HG02678 (cell line): Measurements from ENCODE around the gene PPP1R11.

Source experiments
- ATAC-seq: cut with Tn5 transposase; IDR thresholded peaks from one replicate; pipeline ENCODE4 v1.9.1; 2021; ENCODE audit warnings: mild to moderate bottlenecking, moderate library complexity; ENCODE audit not compliant: unreplicated experiment

Gene PPP1R11

DNA sequence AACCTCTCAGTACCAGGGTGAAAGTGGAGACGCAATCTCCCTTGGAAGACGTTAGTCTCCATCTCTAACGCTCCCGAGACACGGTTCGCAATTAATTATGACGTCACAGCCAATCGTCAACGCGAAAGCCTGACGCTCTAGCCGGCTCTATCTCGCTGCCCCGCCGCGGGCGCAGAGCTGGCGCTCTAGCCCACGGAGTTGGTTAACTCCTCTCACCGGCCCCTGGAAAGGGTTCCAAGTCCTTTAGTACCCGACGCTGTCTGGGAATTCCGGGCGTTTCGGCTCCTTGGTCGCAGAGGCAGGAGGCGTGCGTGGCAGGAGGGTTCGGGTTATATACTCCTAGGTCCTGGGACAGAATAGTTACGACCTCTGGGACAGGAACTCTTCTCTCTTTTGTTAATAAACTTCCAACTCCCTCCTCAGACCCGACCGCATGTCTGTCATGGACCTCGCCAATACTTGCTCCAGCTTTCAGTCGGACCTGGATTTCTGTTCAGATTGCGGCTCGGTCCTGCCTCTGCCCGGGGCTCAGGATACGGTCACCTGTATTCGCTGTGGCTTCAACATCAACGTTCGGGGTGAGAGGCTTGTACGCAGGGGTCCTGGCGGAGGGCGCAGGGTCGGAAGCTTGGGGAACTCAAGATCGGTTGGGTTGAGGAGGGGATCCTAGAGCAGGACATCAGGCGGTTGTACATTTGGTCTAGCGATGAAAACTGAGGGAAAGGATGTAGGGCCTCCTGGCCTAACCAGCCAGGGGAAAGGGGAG, 5.7 kb upstream of the PPP1R11 start, which contains the start of gene POLR1H:
Gene POLR1H, plus strand, starts transcription at position 174 of the 766 bp plus-strand sequence. Its CDS starts 260 bp downstream, at position 434.
- peak; percentile 92 for ATAC-seq

DNA sequence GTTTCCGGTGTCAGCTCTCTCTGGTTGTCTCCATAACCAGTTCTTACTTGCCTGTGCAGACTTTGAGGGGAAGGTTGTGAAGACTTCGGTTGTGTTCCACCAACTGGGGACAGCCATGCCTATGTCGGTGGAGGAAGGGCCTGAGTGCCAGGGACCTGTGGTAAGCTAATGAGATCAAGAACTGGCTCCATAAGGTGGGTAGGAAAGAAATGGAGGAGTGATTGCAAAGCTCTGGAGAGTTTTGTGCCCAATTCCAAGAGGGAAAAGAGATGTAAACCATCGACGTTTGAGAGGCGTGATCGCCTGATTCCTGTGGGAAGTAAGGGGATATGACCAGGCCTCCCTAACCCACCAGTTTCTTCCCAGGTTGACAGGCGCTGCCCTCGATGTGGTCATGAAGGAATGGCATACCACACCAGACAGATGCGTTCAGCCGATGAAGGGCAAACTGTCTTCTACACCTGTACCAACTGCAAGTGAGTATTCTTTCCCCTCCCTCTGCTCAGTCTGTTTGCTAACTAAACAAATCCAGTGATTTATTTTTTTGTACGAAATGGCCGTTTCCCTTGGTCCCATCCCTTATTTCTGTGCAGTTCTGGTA, 5.0 kb upstream of the PPP1R11 start:
- ATAC-seq, result peak; percentile 15

DNA sequence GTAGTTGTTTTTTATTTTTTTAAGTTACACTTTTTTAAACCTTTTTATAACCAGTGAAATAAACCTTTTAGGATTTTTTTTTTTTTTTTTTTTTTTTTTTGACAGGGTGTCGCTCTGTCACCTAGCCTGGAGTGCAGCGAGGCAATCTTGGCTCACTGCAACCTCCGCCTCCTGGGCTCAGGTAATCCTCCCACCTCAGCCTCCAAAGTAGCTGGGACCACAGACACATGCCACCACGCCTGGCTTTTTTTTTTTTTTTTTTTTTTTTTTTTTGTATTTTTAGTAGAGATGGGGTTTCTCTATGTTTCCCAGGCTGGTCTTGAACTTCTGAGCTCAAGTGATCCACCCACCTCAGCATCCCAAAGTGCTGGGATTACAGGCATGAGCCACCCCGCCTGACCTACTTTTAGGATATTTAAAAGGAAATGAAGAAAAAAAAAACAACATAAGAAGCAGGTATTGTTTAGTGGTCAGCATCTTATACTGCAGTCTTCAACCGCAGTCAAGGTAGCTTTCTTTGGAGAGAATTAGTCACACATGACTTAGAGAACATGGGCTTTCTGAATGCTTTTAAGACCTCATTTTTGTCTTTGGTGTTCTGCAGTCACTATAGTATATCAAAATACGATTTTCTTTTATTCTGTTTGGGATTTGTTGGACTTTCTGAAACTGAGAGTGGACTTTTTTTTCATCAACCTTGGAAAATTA, 4.4 kb upstream of the PPP1R11 start:
- no peak for ATAC-seq

DNA sequence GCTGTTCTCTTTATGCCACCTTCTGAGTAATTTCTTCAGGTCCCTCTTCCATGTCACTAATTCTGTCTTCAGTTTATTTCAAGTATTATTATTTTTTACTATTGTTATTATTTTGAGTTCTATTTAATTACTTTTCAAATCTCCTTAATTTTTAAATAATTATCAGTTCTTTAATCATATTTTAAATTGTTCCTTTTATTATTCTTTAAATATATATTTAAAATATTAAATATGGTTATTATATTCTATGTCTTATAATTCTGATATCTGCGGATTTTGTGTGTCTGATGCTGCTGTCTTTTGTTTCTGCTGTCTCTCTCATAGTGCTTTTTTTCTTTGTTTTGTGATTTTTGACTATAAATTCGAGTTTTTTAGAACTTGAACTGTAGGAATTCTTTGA, 3.7 kb upstream of the PPP1R11 start:
- ATAC-seq, result no peak

DNA sequence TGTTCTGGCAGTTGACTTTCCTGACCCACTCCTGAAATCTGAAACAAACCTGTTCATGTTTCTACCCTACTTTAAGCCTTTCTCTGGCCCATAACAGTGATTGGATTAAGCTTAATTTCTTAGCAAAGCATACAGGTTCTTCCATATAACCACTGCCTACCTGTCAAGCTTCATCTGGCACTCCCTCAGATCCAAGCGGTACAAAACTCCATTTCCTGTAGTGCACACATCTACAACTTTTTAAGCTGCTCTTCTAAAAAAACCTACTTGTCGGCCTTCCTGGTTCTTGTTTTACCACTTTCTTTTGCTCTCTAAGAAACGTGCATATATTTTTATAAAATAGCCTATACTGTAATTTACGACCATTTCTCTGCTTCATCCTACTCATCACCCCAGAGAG, 916 bp upstream of the PPP1R11 start:
- no peak for ATAC-seq

DNA sequence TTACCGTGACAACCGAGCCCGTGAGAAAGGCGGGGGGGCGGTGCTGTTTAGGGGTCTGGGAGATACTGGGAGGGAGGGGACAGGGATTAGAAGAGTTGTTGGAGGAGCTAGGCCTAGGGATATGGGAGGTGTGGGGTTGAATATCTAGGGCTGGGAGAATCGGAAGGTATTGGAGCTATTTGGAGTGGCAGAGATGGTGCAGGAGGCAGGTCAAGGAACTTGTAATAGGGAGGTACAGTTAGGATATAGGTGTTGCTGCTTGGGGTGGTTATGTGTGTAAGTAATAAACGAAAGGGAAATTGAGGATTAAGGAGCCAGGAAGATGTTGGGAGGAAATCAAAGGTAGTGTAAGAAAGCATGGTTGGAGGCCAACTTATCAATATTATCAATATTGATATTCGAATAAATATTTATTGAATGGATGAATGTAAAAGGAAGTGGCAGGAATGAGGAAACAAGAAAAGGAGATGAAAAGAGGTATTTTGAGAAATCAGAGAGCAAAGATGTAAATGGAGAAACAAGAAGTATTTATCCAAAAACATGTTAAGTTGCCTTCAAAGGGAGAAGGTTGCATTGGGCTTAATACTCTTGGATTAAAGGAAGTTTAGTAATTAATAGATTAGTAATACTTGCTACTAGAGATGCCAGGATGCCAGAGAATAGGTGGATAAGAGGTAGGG, 602 bp downstream of the PPP1R11 start:
- no peak for ATAC-seq

DNA sequence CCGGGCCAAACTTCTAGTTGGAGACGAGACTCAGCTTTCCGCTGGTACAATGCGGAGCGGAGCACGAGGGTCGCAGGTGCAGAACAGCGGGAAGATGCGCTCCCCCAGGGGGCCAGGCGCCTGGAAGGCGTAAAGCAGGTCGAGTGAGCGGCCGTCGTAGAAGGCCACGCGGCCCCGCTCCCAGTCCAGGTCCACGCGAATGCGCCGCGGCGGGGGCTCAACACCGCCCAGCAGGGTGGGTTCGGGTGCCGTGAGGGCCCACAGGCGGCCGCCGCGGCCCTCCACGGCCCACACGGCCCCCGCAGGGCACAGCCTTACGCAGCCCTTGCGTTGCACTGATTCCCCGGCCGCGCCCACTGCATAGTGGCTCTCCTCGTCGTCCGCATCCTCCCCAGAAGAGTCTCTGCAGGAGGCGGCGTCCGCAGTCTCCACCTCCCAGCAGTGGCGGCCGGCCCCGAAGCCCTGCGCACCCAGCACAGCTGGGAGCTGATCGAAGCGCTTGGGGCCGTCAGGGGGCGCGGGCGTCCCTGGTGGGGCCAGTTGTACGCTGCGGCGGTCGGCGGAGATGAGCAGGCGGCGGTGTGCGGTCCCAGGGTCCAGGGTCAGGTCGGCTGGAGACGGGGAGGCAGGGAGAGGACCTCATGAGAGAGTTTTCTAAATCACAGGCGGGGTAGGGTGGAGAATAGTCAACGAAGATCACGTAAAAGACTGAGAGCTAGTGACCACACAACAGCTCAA, 4.3 kb downstream of the PPP1R11 start:
- ATAC-seq, result no peak

DNA sequence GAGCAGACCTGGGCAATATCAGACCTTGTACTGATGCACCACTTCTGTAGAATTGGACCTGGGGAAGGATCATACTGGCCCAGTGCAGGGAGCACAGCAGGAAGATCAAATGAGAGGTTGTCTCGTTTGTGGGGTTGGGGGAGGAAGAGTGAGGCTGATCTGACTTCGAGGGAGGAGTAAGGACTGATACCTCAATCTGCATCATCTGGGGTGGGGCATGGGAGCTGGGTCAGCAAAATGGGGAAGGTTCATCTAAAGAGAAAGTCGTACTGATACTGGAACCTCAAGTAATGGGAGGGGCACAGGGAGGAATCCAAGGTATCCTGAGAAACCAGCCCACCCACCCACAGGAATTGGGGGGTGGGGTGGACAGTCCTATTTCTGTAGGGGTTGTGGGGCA, 4.9 kb downstream of the PPP1R11 start:
- ATAC-seq, result no peak

DNA sequence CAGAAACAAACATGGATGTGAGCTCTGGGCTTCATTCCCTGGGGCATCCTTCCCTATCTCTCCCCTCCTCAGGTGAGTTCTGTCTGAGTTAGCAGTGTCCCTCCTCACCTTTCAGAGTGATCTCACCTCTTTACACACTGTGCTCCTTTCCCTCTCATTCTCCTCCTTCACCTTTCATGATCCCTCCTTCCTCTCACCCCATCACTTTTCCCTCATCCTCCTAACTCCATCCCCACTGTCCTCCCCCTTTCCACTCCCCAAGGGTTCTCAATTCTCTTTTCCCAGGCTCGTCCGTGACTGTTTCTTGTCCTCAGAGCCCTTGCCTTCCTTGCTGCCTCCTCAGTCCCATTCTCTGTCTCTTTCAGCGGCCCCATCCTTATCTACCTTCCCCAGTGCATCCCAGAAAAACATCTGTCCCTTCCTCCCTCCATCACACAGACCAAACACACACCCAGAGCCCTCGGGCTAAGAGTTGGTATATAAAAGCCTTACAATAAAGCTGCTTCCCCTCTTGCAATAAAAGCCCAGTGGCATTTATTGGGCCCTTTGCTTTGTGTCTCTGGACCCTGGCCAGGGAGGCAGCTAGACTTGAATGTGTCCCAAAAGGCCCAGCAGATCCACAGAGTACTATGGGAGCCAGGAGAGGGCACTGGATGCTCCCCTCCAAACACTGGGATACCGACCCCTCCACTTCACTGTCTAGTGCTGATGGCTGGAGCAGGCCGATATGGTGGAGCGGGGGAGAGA, 6.7 kb downstream of the PPP1R11 start:
- ATAC-seq, result no peak

DNA sequence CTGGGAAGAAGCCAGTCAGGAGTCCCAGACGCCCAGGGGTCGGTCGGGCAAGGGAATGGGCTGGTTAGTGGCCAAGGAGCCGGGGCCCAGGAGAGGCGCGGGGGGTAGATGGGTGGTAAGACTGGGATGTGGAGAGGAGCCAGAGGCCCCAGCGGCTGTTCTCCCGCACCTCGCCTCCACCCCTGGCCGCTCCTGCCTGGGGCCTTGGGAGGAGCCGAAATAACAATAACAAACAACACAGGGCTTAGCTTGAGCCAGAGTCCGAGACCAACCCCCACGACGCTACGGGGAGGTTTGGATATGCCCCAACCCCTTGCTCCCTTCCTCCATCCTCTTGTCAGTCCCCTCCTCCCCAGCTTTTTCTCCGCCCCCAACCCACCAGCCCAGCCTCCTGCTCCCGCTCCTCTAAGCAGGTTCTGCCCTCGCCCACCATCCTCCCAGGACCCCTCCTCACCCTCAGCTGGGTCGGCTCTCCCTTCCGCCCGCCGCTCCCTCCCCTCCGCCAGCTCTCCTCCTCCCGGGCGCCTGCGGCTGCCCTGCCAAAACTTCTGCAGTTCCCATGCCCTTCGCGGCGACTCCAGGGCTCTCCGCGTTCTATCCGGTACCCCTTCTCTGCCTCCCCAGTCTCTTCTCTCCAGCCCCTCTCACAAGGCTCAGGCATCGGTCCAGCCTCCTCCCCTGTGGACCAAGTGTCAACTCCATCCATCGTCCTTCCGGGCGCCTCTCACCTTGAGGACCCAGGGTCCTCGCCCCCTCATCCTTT, 7.5 kb downstream of the PPP1R11 start:
- no peak for ATAC-seq

DNA sequence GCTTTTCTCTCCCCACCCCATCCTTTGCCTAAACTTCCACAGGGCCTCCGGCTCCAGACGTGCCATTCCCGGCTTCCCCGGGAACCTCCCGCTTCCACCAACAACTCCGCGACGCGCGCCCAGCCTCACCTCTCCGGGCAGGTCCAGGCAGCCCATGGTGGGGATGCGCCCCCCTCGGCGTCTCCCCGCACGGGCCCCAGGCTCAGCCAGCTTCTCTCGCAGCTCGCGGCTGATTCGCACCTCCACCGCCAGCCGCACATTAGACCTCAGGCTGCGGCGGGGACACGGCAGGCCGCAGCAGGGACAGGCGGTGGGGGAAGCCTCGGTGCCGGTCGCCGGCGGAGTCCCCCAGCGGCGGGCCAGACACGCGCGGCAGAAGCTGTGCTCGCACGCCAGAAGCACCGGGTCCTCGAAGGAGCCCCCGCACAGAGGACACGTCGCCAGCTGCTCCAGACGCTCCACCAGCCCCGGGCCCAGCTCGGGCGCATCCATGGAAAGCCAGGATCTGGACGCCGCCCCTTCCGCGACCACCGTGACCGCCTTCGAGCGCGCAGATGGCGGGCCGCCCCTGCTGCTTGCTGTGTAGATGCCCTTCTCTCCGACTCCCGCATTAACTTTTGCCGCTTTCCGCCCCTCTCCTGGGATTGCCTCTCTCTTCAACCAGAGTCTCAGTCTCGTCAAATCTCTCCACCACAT, 8.2 kb downstream of the PPP1R11 start, which contains the start of gene RNF39:
Gene RNF39, minus strand, starts transcription at position 676 of the 696 bp plus-strand sequence. Its CDS starts 184 bp downstream, at position 492.
- no peak for ATAC-seq

DNA sequence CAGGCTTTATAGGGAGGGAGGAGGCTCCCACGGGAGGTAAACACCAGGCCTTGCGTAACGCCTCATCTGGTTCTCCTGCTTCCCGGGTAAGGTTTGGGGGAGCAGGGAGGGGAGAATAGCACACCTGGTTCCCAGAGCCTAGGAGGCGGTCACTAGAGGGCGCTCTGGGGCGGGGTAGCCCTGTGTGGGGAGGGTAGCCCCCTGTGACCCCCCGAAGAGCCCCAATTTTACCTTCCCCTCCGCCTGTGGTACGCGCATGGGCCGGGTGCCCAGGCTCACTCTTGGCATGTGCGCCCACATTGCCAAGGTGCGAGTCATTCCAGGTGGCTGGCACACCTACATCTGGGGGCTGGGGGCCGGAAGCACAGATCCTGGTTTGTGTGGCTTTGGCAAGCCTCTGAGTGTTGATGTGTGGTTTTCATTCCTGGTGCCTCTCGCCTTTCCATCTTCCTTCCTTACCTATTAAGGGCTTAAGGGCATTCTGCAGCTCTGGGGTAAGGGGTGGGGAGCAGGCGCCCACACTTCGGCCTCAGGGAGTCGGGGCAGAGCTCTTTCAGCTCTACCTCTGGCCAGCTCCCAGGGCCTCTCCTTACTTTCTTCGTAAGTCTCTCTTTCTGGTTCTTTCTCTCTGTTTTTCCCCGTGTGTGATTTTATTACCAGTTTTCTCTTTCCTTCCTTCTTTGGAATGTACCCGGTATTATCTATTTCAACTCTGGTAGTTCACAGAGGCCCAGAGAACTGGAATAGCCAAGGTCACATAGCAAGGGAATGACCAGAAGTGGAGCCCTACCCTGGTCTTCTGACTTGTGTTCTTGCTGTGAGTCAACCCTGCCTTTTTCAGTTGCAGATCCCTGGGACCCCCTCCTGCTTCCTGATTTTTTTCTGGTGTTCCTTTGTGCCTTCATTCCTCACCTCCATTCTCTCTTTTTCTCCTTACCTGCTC, 9.1 kb downstream of the PPP1R11 start:
- no peak for ATAC-seq

DNA sequence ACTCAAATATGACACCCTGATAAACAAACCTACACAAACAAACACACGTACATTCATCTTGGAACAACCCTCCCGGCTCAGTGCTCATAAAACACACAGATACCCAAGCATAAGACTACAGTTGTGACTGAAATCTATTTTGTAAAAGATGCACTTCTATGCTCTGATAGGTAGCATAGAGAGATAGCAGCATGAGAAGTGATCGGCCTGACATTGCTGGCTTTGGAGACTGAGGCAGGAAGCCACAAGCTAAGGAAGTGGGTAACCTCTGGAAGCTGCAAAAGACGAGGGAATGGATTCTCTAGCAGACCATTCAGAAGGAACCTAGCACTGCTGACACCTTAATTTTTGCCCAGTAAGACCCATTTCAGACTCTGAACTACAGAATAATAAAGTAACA, 10.2 kb downstream of the PPP1R11 start:
- no peak for ATAC-seq

DNA sequence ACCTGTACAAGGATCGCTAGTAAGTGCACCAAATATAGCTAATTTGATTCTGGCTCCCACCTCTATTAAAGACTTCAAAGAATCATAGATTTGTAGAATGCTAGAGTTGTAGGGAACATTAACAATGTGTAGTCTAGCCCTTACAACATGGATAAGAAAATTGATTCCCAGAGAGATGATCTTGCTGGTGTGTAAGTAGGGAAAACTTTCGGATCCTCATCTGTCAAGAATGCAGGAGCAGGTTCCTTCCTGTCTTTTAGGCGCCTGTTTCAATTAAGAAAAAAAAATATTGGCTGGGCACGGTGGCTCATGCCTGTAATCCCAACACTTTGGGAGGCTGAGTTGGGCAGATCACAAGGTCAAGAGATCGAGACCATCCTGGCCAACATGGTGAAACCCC, 20.9 kb downstream of the PPP1R11 start:
- no peak for ATAC-seq

DNA sequence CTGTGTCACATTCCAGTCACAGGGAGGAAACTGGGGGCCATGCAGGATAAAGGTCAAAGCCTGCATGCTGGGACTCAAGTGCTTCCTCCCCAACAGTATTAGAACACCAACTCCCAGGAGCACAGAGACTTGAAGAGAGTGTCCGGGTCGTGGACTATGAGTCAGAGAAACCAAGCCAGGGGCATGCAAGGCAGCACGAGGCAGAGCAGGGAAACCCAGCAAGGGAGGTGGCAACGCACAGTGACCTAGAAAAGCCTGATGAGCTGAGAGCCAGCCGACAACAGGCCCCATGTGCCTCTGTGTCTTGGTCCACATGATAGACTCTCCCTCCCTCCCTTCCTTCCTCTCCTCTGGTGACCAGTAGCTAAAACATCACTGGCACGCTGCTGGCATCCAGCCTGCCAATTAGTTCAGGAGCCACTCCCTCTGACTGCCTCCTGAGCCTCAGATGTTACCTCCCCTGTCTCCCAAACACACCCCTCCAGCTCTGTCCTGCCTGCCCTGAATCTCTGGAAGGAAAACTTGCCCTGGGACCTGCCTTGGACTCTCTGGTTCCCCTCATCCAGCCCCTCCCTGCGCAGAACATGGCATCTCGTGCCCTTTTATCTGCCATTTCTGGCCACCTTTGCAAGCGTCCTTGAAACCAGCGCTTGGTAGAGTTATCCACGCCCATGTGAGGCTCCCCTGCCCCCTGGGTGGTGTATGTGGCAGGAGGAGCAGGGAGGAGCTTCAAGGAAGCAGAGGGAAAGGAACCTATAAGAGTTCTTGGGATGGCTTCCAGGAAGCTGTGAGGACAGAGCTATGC, 24.8 kb downstream of the PPP1R11 start:
- no peak for ATAC-seq

DNA sequence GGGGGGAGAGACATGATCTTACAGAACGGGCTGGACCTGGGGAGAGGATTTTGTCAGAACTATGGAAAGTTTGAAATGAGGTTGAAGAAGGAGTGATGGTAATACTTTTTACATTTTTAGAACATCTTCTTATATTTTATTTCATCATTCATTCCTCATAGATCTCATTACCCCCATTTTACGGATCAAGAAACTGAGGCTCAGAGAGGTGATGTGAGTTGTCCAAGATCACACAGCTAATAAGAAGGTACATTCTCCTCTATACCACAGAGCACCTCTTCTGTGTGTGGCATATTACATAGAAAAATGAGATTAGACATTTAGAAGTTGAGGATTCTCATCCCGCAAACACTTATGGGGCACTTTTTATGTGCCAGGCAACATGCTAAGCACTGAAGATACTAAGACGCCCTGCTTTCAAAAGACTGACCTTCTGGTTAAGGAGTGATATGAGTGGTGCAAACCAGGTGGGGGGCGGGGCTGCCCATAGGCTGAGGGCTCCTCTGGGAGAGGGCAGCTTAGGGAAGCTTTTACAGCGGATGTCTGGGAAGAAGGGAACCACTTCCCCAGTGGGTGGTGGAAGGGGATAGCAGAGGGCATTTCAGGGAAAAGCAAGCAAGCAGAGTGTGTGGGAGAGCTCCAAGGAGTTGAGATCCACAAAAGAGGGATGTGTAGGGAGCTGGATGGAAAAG, 26.0 kb downstream of the PPP1R11 start:
- ATAC-seq, result no peak
